Measurements from ENCODE around the gene NIM1K.
"Not testable (repeated sequence)": the region's sequence is repeated elsewhere in the genome, so short reads cannot be mapped to it uniquely, and the experiment has no call there.

The NIM1K gene

GRCh38 chr5:43287493-43287892 is 95.5 kb downstream of the NIM1K start:
- DNase-seq: no peak

DNA sequence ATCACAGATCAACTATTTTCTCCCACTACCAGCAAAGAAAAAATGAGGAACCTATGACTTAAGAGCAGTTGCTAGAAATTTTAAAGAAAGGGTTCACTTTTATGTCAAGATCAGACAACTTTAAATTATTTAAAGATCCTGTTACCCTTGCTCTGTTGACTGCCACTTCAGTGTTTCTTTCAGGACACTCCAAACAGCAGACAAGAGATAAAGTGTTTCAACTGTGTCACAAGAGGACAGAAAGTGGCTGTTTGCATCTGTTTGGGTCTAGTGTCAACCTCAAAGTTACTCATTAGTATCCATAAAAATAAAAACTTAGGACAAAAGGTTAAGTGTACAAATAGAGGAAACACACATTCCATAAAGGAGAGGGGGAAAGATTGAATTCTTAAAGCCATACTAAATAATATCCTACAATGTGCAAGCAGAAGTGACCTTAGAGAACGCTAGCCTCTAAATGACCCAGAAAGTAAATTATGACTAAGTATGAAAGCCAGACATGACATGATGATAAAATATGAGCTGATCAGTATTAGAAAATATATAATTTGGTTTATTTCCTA is 96.3 kb downstream of the NIM1K start:
- DNase-seq: no peak

DNA sequence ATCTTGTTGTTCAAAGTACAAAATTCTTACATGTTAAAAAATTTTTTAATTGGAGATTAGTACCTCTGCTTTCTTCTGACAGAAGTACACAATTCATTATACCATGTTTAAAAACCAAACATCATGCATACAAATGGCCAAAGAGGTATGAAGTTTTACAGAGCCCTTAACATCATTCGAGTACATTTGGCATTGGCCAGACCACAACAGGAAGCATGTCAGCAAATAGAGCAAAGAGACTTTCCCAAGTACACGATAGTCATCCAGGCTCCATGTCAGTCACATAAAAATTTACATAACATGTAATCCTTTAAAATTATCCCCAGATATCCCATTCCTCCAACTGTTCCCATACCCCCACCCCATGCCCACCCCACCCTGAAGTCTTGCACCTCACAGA is 98.7 kb downstream of the NIM1K start:
- peak in 1 of 3 donors; percentile 23 for DNase-seq

DNA sequence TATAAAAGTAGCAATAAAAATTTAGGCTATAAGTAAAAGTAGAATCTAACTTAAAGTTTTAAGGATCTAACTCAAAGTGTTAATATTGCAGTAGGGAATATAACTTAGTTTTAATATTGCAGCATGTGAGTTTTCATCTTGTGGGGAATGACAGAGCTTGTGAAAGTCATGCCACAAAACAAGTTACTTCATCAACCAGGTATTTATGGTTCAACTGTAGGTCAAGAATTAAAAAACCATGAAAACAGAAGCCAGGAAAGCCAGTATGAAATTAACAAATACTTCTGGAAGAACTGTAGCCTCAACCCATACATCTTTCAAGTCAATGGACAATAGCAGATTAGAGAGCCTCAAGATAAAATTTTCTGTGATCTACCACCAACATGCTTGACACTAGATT is 102.2 kb downstream of the NIM1K start:
- DNase-seq: no peak

GRCh38 chr5:43295202-43295601 is 103.2 kb downstream of the NIM1K start:
- DNase-seq: no peak

GRCh38 chr5:43296835-43297234 is 104.8 kb downstream of the NIM1K start:
- no peak for DNase-seq

DNA sequence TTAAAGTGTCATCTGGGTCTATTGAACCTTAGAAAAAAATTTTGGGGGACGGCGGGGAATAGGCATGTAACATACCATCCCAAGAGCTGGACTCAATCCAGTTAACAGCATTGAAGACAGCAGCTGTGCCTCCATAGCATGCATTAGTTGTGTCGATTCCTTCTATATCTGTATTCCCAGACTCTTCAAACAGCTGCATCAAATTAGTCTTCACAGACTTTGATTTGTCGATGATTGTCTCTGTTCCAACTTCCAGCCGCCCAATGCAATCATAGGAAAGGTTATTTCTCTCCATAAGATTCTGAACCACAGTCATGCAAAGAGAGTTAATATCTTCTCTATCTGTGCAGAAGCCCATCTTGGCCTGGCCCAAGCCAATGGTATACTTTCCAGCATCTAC is 106.4 kb downstream of the NIM1K start:
- no peak for DNase-seq

GRCh38 chr5:43300112-43300511 is 108.1 kb downstream of the NIM1K start:
- DNase-seq: no peak

- no peak for DNase-seq
Observed at GRCh38 chr5:43301653-43302091, 109.6 kb downstream of the NIM1K start.

GRCh38 chr5:43302481-43302880 is 110.5 kb downstream of the NIM1K start:
- DNase-seq: peak; percentile 78 to 95 (median 82)

DNA sequence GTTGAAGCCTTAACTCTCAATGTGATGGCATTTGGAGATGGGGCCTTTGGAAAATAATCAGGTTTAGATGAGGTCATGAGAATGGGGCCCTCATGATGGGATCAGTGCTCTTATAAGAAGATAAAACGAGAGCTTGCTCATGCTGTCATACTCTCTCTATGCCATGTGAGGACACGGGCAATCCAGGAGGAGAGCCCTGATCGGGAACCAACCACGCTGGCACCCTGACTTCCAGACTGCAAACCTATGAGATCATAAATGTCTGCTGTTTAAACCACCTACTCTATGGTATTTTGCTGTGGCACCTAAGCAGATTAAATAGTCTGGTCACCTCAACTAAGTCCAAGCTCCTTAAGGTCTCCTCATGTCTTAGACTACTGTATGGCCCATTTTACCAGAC is 111.2 kb downstream of the NIM1K start:
- DNase-seq: peak in 1 of 3 donors; percentile 15

DNA sequence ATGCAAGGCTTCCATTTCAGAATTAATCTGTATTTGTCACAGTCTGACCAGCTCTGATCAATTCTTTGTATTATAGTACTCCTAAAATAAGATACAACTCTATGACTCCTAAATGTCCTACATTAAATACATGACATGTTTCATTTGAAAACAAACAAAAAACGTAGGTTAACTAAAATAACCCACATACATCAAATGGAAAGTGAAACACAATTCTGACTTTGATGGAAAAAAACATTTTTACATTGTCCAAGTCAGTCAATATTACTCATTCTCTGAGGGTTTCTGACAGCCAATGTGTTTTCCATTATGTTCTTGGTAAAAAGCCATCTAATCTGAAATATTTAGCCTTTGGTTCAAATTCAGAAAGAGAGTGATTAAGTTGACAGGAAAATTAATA is 112.5 kb downstream of the NIM1K start:
- DNase-seq: peak; percentile 28 to 89 (median 59)

DNA sequence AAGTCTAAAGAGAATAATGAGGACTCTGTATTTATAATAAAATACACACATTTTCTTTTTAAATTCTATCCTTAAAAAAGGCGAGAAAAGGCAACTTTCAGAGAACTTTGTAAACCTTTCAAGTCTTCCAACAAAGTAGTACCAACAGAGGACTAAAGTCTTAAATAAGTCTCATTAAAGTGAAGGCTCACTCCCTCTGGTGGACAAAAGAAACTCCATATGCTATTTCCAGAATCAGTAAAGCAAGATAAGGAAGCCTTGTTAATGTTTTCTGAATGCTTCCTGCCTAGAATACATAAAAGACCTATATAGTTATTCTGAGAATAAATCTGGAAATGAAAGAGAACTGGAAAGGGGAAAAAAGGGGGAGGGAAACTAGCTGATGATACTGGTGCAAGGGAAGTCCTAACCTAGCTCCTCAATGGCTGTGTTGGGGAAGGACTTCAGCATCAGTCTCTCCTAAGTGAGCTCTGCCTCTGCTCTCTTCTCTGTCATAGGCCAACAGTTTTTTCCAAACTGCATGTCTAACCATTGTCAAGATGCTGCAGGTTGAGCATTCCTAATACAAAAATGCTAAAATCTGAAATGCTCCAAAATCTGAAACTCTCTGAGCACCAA is 114.0 kb downstream of the NIM1K start:
- DNase-seq: peak; percentile 65 to 78 (median 75)

GRCh38 chr5:43306954-43307353 is 114.9 kb downstream of the NIM1K start:
- not testable (repeated sequence) for DNase-seq

DNA sequence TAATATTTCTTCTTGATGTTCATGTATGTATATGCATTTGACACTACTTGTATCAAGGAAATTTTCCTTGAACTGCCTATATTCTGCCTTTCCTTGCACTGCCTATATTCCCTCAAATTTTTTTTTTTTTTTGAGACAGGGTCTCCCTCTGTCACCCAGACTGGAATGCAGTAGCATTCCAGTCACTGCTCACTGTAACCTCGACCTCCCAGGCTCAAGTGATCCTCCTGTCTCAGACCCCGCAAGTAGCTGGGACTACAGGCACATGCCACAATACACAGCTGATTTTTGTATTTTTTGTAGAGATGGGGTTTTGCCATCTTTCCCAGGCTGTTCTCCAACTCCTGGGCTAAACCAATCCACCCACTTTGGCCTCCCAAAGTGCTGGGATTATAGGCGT is 117.1 kb downstream of the NIM1K start:
- no peak for DNase-seq

DNA sequence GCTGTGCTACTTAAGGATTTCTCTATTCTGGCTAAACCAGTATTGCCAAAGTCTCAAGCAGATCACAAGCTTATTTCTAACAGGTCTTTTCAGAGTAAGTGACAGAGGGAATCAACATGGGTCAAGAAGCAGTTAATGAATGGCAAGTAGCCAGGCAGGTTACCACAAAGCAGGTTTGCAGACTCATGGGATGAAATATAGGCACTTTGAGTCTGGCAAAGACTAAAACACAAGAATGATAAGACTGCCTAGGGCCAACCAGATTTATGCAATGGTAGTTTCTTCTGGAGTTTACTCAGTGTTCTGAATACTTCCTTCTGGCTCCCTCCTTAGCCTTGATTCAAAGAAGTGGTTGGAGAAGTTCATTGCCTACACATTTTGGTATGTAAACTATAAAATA is 117.6 kb downstream of the NIM1K start:
- peak in 2 of 3 donors; percentile 17 to 19 for DNase-seq

DNA sequence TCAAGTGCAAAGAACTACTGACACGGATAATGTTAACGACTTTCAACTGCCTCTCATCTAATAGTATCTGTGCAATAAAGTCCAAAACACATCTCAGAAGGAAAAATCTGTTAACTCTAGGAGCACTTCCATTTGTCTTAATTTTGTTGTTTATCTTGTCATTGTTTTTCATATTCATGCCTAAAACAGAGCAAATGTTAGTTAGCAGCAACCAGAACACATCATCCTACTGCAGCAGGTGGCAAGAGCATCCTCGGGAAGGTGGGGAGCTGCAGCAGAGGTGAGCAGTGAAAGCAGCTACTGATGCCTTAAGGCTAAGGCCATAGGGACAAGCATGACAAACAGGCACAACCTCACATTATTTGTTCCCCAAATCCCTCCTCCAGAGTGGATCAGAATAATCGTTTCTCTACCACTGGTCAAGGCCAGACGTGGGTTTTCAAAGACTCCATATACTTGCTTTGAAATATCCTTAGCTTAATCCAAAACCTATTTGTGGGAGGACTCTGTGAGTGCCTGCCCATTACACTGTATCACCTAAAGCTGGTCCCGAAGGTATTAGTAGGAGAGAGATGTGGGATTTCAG is 120.1 kb downstream of the NIM1K start:
- DNase-seq: no peak

GRCh38 chr5:43312699-43313034 is 120.6 kb downstream of the NIM1K start:
- DNase-seq: peak; percentile 44 to 67 (median 53)

DNA sequence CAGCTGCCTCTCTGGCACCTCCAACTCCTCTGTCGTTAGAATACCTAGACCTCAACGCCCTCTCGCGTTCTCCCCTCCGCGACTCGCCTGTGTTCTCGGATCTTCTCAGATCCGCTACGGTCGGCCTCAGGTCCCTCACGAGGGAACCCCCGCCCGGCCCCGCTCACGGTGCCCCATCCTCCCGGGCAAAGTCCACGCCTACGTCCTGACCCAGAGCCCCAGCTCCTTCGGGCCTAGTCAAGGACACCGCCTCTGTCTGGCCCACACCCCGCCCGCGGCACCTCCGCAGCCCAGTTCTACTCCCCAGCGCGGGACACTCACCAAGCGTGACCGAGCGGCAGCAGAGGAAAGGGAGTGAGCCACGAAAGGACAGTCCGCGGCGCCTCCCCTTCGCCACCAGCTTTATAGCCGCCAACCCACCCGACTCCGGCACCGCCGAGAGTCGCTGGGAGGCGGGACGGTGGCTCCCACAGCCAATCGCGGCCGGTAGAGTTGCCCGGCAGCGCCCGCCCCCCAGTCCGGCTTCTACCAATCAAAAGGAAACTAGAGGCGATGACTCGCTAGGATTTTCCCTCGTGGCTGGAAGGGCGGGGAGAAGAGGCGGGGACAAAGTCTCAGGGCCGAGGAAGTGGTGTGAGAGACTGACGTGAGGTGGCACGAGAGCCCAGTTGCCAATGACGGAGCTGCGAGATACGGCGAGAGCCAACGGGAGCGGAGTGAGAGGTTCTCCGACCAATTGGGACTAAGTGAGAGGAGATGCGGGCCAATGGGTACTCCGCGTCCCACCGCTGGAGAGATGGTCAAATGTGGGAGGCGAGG is 121.2 kb downstream of the NIM1K start, which contains the start of gene HMGCS1:
Gene HMGCS1, minus strand, starts transcription at position 378 of the 819 bp plus-strand sequence. CDS start 14,447 bp downstream, outside the sequence.
- peak; percentile 99 for DNase-seq

GRCh38 chr5:43313854-43314457 is 121.9 kb downstream of the NIM1K start:
- no peak for DNase-seq

DNA sequence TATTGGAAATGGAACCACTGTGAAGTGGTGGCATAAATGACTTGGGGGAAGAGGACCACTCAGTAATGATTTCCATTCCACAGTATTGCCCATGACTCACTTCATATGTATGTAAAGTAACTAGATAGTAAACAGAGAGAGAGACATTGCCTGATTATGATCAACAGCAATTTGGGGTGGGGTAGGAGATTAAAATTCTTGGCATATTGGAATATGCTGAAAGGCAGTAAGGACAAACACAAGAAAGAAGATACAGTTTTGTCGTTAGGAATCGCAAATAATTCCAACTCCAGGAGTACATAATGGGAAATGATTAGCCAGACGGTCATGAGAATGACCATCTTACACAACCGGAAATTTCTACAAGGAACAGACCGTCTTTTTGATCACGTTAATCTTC is 122.7 kb downstream of the NIM1K start:
- DNase-seq: no peak

- DNase-seq: peak in 1 of 3 donors; percentile 20
Observed at GRCh38 chr5:43315263-43315662, 123.2 kb downstream of the NIM1K start.

- DNase-seq: no peak
Observed at GRCh38 chr5:43315682-43316081, 123.7 kb downstream of the NIM1K start.
